ENCODE data around the gene MYL5.

Gene MYL5

GRCh38 chr4:675036-675882 is 917 bp downstream of the MYL5 start:
- DNase-seq: peak; percentile 49

GRCh38 chr4:675980-676870 is 1.9 kb downstream of the MYL5 start:
- DNase-seq: peak; percentile 42

GRCh38 chr4:676871-677235 is 2.5 kb downstream of the MYL5 start:
- DNase-seq: peak; percentile 57

- DNase-seq: peak; percentile 62
Measured at GRCh38 chr4:677431-678293, 3.3 kb downstream of the MYL5 start.

- DNase-seq: peak; percentile 30
Measured at GRCh38 chr4:678331-679103, 4.2 kb downstream of the MYL5 start.

GRCh38 chr4:679104-679481 is 4.8 kb downstream of the MYL5 start:
- peak; percentile 40 for DNase-seq

- peak; percentile 29 for DNase-seq
Measured at GRCh38 chr4:679629-680028, 5.3 kb downstream of the MYL5 start.

- peak; percentile 33 for DNase-seq
Measured at GRCh38 chr4:680091-680490, 5.7 kb downstream of the MYL5 start.

- no peak for DNase-seq
Measured at GRCh38 chr4:680551-680927, 6.2 kb downstream of the MYL5 start.

GRCh38 chr4:680928-681645 is 6.7 kb downstream of the MYL5 start:
- peak; percentile 77 for DNase-seq

GRCh38 chr4:681736-682451 is 7.6 kb downstream of the MYL5 start:
- peak; percentile 42 for DNase-seq

GRCh38 chr4:682490-683172 is 8.3 kb downstream of the MYL5 start:
- peak; percentile 43 for DNase-seq

GRCh38 chr4:683247-683897 is 9.0 kb downstream of the MYL5 start:
- DNase-seq: peak; percentile 32

- peak; percentile 64 for DNase-seq
Measured at GRCh38 chr4:683982-684622, 9.8 kb downstream of the MYL5 start.

- DNase-seq: peak; percentile 33
Measured at GRCh38 chr4:684623-685327, 10.4 kb downstream of the MYL5 start.

GRCh38 chr4:685679-686412 is 11.5 kb downstream of the MYL5 start:
- no peak for DNase-seq

- DNase-seq: peak; percentile 35
Measured at GRCh38 chr4:686413-687040, 12.2 kb downstream of the MYL5 start.
